GM12878 (cell line): ENCODE measurements around the gene ZNF583. TPM values are rescaled to one million over a fixed set of nuclear protein-coding genes. Genes with fewer than 3 reads are reported as not detected.

Source experiments
- ATAC-seq: fragments of 200-7000 bp; cut with Tn5 transposase; 3 replicates; pipeline ENCODE4 v1.9.1; 2020; ENCODE audit warnings: mild to moderate bottlenecking, moderate library complexity
- BruUV-seq: library from RNA; stranded (reverse); fragments of 400-500 nt; replicated peaks from 2 replicates; lab custom pipeline; 2021; lab: Mats Ljungman, UMichigan
- CTCF ChIA-PET: fragments of 300-600 bp; sonication (Branson Sonifier 250); formaldehyde crosslinking; extraction: SDS; loops from one replicate; lab custom pipeline; 2021; ENCODE audit warnings: inconsistent platforms; lab: Yijun Ruan, JAX
- POLR2A ChIA-PET: fragments of 350-600 bp; formaldehyde crosslinking; extraction: SDS; loops from one replicate; lab custom pipeline; 2021; ENCODE audit warnings: inconsistent platforms; lab: Charles Lee
- RAD21 ChIA-PET: fragments of 300-600 bp; sonication (Branson Sonifier 250); formaldehyde crosslinking; loops from one replicate; lab custom pipeline; 2023; ENCODE audit warnings: antibody characterized with exemption; ENCODE audit not compliant: unreplicated experiment; lab: Charles Lee
- SMC1A ChIA-PET: fragments of 300-600 bp; sonication (Branson Sonifier 250); formaldehyde crosslinking; loops from one replicate; lab custom pipeline; 2023; ENCODE audit not compliant: unreplicated experiment, uncharacterized antibody; lab: Charles Lee
- DNase-seq: peaks from one replicate; pipeline ENCODE4 v3.0.0-alpha.2; 2011; ENCODE audit warnings: low read depth, low spot score
- FAIRE-seq: peaks from 3 replicates; lab custom pipeline; 2011; peaks lifted over from hg19 to GRCh38; lab: Jason Lieb, UNC
- H2AFZ ChIP-seq: 2 replicates; pipeline ENCODE4 v1.6.0; 2011; ENCODE audit warnings: low read depth, low read length, control low read depth; ENCODE audit not compliant: control insufficient read depth
- H3K27ac ChIP-seq: 2 replicates; pipeline ENCODE4 v1.5.1; 2011; ENCODE audit warnings: control low read depth; ENCODE audit not compliant: control insufficient read depth, insufficient read depth
- H3K27me3 ChIP-seq, 2 experiments: replicated peaks in 1 of 2; 2 replicates each; pipeline versions ENCODE4 v1.6.0 to v1.6.1; 2011; ENCODE audit warnings: low read length in 1 of 2; ENCODE audit not compliant: control insufficient read depth in 2 of 2, insufficient read depth in 2 of 2
- H3K36me3 ChIP-seq, 2 experiments: 2 replicates each; pipeline ENCODE4 v1.5.1; 2011; ENCODE audit warnings: low read length in 1 of 2; ENCODE audit not compliant: control insufficient read depth in 2 of 2, insufficient read depth in 2 of 2
- H3K4me1 ChIP-seq: 2 replicates; pipeline ENCODE4 v1.6.1; 2011; ENCODE audit warnings: mild to moderate bottlenecking, low read length, moderate library complexity, mixed read lengths; ENCODE audit not compliant: control insufficient read depth, insufficient read depth
- H3K4me2 ChIP-seq: 2 replicates; pipeline ENCODE4 v1.6.0; 2011; ENCODE audit warnings: control low read depth; ENCODE audit not compliant: control insufficient read depth, insufficient read depth
- H3K4me3 ChIP-seq: fragments of 200-600 bp; sonication (generic); 2 replicates; pipeline ENCODE4 v1.5.1; 2016
- H3K79me2 ChIP-seq: 2 replicates; pipeline ENCODE4 v1.6.0; 2011; ENCODE audit warnings: low read length; ENCODE audit not compliant: control insufficient read depth, insufficient read depth
- H3K9ac ChIP-seq: 2 replicates; pipeline ENCODE4 v1.8.0; 2011; ENCODE audit warnings: low read length, control low read depth, mixed read lengths; ENCODE audit not compliant: control insufficient read depth, insufficient read depth
- H3K9me3 ChIP-seq: replicated peaks from 3 replicates; pipeline ENCODE4 v1.5.1; 2011; ENCODE audit warnings: mild to moderate bottlenecking, low read length; ENCODE audit not compliant: control insufficient read depth, insufficient read depth
- H4K20me1 ChIP-seq: 2 replicates; pipeline ENCODE4 v1.6.0; 2011; ENCODE audit not compliant: control insufficient read depth, insufficient read depth
- ASH2L ChIP-seq: fragments of 300-600, 200-600 bp; sonication (generic); IDR thresholded peaks from 2 replicates; pipeline ENCODE4 v1.6.1; 2017; ENCODE audit warnings: low read depth, mild to moderate bottlenecking, borderline replicate concordance
- CHD1 ChIP-seq: IDR thresholded peaks from 2 replicates; pipeline ENCODE4 v1.6.1; 2012; ENCODE audit warnings: low read depth, low read length, improper control_type of control experiment
- EZH2 ChIP-seq: IDR thresholded peaks from 2 replicates; pipeline ENCODE4 v1.6.1; 2012; ENCODE audit warnings: low read depth, mild to moderate bottlenecking, control low read depth, inconsistent platforms, low read length, borderline replicate concordance; ENCODE audit not compliant: control insufficient read depth
- IKZF1 ChIP-seq: fragments of 450-650 bp; conservative IDR thresholded peaks from 2 replicates; pipeline ENCODE4 v1.6.1; 2017; ENCODE audit warnings: antibody characterized with exemption, mild to moderate bottlenecking
- NFXL1 ChIP-seq: fragments of 450-650 bp; IDR thresholded peaks from 2 replicates; pipeline ENCODE4 v1.6.1; 2017; ENCODE audit warnings: antibody characterized with exemption, mild to moderate bottlenecking, borderline replicate concordance
- RCOR1 ChIP-seq: conservative IDR thresholded peaks from 2 replicates; pipeline ENCODE4 v1.6.1; 2012; ENCODE audit warnings: low read depth, low read length, improper control_type of control experiment
- SIX5 ChIP-seq: IDR thresholded peaks from 2 replicates; pipeline ENCODE4 v1.6.1; 2011; ENCODE audit warnings: mild to moderate bottlenecking, low read depth, low read length, moderate library complexity; ENCODE audit not compliant: severe bottlenecking
- ZNF384 ChIP-seq: IDR thresholded peaks from 2 replicates; pipeline ENCODE4 v1.6.1; 2012; ENCODE audit warnings: low read depth, mild to moderate bottlenecking, low read length, improper control_type of control experiment, borderline replicate concordance
- WGBS: methylation state at CpG from one replicate; pipeline ENCODE4 v1.1.6; 2016; ENCODE audit warnings: low lambda C conversion rate; ENCODE audit not compliant: insufficient replicate concordance, insufficient coverage; ENCODE audit errors: missing lambda C conversion rate; 5-methylcytosine and 5-hydroxymethylcytosine counted together
- in situ Hi-C: fragments of 300-500 bp; cut with MboI; formaldehyde crosslinking; loops from 9 replicates; pipeline ENCODE4 v1.14.3; 2018; ENCODE audit warnings: mixed read lengths
- intact Hi-C: fragments of 100-400 bp; cut with micrococcal nuclease; formaldehyde crosslinking; loops from one replicate; pipeline ENCODE4 v1.14.2; 2022; ENCODE audit not compliant: unreplicated experiment
- polyA plus RNA-seq, 11 experiments: library from polyadenylated mRNA; depleted of rRNA in 4 of 11; unstranded in 6 of 11; stranded (reverse) in 5 of 11; fragments of >200 nt; fragmentation: Nextera tagmentation in 4 of 11; fragmentation: Illumina TruSeq in 1 of 11; extraction: Ambion mirVana in 4 of 11; extraction: Trizol in 1 of 11; gene quantifications; 1 replicate in 1 of 11; 2 replicates in 10 of 11; pipeline versions ENCODE4 v1.2.1 to v1.2.3, GENCODE V29; 2011 to 2016; ENCODE audit warnings: inconsistent platforms in 2 of 11, missing spikeins in 2 of 11, low read depth in 1 of 11
- total RNA-seq, 4 experiments: library from RNA; depleted of rRNA in 3 of 4; stranded (reverse); fragments of >200 nt in 3 of 4; fragmentation: Illumina TruSeq in 1 of 4; extraction: Trizol in 1 of 4; gene quantifications; 2 replicates each; pipeline versions ENCODE4 v1.2.1 to v1.2.3, GENCODE V29; 2013 to 2021
- TF ChIP-seq, protein P1 (sequence below), 3 experiments: IDR thresholded peaks in 2 of 3; conservative IDR thresholded peaks in 1 of 3; 2 replicates each; pipeline ENCODE4 v1.5.1; 2011; ENCODE audit warnings: low read depth in 3 of 3, low read length in 3 of 3, mild to moderate bottlenecking in 3 of 3, control low read depth in 2 of 3, moderate library complexity in 2 of 3, inconsistent platforms in 1 of 3, mixed read lengths in 1 of 3; ENCODE audit not compliant: control insufficient read depth in 2 of 3, insufficient read depth in 1 of 3; ENCODE audit errors: extremely low read depth in 1 of 3
- TF ChIP-seq, protein P2 (sequence below): fragments of 450-650 bp; IDR thresholded peaks from 2 replicates; pipeline ENCODE4 v1.6.1; 2017; ENCODE audit warnings: mild to moderate bottlenecking
- TF ChIP-seq, protein P3 (sequence below): fragments of 450-650 bp; IDR thresholded peaks from 2 replicates; pipeline ENCODE4 v1.6.1; 2017; ENCODE audit warnings: mild to moderate bottlenecking, low read depth, inconsistent platforms; ENCODE audit not compliant: poor library complexity, severe bottlenecking
- TF ChIP-seq, protein P4 (sequence below): fragments of 450-650 bp; formaldehyde crosslinking; IDR thresholded peaks from 2 replicates; pipeline ENCODE4 v1.4.0; 2020; ENCODE audit warnings: mild to moderate bottlenecking, moderate library complexity
- TF ChIP-seq, protein P5 (sequence below): IDR thresholded peaks from 2 replicates; pipeline ENCODE4 v1.6.1; 2011; ENCODE audit warnings: borderline replicate concordance, low read depth, mild to moderate bottlenecking, moderate library complexity, mixed read lengths, low read length; ENCODE audit not compliant: insufficient read depth; ENCODE audit errors: extremely low read length

Gene ZNF583
- total and polyA plus RNA-seq, 10 of the 15 experiments (the other 5 are each of a cell fraction or from before 2014, with no cell fraction given): 0.40 to 3.1 (median 1.4) TPM

DNA sequence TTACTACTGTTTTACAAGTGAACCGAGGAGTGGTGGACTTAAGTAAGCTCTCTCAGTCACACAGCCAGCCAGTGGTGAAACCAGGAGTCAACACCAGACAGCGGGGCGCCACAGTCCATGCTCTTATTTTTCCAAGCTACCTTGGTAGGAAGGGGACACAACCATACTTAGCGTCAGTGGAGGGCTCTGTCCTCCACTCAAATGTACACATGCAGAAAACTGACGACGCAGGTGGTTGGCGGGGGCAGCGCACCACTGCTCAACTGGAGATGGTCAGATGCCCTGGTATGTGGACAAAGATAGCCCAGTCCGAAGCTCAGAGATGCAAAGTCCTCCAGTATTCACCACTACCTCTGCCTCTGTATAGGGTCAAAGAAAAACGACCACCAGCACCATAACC, 72.0 kb downstream of the ZNF583 start:
- no TSS peak for BruUV-seq
- Histone ChIP-seq H3K36me3 (no peaks in the 10 kb centered on the region), H3K79me2 (no peaks in the 10 kb centered on the region), H4K20me1 (no peaks in the 10 kb centered on the region), H3K4me3 (no peak overlapping the region), H2AFZ (no peak overlapping the region), H3K4me1 (no peaks in the 10 kb centered on the region)
- intact Hi-C loops: no loop called here
- no peak for ATAC-seq
- RAD21 ChIA-PET: no interaction called here
- no peak for DNase-seq
- CTCF ChIA-PET: no interaction called here
- no peak for FAIRE-seq
- TF ChIP-seq, protein P1, sequence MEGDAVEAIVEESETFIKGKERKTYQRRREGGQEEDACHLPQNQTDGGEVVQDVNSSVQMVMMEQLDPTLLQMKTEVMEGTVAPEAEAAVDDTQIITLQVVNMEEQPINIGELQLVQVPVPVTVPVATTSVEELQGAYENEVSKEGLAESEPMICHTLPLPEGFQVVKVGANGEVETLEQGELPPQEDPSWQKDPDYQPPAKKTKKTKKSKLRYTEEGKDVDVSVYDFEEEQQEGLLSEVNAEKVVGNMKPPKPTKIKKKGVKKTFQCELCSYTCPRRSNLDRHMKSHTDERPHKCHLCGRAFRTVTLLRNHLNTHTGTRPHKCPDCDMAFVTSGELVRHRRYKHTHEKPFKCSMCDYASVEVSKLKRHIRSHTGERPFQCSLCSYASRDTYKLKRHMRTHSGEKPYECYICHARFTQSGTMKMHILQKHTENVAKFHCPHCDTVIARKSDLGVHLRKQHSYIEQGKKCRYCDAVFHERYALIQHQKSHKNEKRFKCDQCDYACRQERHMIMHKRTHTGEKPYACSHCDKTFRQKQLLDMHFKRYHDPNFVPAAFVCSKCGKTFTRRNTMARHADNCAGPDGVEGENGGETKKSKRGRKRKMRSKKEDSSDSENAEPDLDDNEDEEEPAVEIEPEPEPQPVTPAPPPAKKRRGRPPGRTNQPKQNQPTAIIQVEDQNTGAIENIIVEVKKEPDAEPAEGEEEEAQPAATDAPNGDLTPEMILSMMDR (IDR thresholded peaks at IDR 0.05 in 2 of 3, conservative IDR thresholded peaks at IDR 0.05 in 1 of 3; ENCODE audit: control insufficient read depth in 2 of 3, extremely low read depth in 1 of 3, insufficient read depth in 1 of 3, low read depth in 3 of 3, low read length in 3 of 3): no peak
- TF ChIP-seq CHD1 (no peak), SIX5 (no peak), NFXL1 (no peak), EZH2 (no peak), RCOR1 (no peak), ZNF384 (no peak), ASH2L (no peak), IKZF1 (no peak)
- TF ChIP-seq, protein P2, sequence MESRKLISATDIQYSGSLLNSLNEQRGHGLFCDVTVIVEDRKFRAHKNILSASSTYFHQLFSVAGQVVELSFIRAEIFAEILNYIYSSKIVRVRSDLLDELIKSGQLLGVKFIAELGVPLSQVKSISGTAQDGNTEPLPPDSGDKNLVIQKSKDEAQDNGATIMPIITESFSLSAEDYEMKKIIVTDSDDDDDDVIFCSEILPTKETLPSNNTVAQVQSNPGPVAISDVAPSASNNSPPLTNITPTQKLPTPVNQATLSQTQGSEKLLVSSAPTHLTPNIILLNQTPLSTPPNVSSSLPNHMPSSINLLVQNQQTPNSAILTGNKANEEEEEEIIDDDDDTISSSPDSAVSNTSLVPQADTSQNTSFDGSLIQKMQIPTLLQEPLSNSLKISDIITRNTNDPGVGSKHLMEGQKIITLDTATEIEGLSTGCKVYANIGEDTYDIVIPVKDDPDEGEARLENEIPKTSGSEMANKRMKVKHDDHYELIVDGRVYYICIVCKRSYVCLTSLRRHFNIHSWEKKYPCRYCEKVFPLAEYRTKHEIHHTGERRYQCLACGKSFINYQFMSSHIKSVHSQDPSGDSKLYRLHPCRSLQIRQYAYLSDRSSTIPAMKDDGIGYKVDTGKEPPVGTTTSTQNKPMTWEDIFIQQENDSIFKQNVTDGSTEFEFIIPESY: no peak
- TF ChIP-seq, protein P3, sequence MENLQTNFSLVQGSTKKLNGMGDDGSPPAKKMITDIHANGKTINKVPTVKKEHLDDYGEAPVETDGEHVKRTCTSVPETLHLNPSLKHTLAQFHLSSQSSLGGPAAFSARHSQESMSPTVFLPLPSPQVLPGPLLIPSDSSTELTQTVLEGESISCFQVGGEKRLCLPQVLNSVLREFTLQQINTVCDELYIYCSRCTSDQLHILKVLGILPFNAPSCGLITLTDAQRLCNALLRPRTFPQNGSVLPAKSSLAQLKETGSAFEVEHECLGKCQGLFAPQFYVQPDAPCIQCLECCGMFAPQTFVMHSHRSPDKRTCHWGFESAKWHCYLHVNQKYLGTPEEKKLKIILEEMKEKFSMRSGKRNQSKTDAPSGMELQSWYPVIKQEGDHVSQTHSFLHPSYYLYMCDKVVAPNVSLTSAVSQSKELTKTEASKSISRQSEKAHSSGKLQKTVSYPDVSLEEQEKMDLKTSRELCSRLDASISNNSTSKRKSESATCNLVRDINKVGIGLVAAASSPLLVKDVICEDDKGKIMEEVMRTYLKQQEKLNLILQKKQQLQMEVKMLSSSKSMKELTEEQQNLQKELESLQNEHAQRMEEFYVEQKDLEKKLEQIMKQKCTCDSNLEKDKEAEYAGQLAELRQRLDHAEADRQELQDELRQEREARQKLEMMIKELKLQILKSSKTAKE: no peak
- TF ChIP-seq, protein P4, sequence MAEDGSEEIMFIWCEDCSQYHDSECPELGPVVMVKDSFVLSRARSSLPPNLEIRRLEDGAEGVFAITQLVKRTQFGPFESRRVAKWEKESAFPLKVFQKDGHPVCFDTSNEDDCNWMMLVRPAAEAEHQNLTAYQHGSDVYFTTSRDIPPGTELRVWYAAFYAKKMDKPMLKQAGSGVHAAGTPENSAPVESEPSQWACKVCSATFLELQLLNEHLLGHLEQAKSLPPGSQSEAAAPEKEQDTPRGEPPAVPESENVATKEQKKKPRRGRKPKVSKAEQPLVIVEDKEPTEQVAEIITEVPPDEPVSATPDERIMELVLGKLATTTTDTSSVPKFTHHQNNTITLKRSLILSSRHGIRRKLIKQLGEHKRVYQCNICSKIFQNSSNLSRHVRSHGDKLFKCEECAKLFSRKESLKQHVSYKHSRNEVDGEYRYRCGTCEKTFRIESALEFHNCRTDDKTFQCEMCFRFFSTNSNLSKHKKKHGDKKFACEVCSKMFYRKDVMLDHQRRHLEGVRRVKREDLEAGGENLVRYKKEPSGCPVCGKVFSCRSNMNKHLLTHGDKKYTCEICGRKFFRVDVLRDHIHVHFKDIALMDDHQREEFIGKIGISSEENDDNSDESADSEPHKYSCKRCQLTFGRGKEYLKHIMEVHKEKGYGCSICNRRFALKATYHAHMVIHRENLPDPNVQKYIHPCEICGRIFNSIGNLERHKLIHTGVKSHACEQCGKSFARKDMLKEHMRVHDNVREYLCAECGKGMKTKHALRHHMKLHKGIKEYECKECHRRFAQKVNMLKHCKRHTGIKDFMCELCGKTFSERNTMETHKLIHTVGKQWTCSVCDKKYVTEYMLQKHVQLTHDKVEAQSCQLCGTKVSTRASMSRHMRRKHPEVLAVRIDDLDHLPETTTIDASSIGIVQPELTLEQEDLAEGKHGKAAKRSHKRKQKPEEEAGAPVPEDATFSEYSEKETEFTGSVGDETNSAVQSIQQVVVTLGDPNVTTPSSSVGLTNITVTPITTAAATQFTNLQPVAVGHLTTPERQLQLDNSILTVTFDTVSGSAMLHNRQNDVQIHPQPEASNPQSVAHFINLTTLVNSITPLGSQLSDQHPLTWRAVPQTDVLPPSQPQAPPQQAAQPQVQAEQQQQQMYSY (CRISPR knock-in tag): no peak
- TF ChIP-seq, protein P5, sequence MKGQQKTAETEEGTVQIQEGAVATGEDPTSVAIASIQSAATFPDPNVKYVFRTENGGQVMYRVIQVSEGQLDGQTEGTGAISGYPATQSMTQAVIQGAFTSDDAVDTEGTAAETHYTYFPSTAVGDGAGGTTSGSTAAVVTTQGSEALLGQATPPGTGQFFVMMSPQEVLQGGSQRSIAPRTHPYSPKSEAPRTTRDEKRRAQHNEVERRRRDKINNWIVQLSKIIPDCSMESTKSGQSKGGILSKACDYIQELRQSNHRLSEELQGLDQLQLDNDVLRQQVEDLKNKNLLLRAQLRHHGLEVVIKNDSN: no peak
- TF ChIP-seq, all 136 proteins: peak for 0
- ChIA-PET SMC1A (no interaction called here), POLR2A (no interaction called here)
- Histone ChIP-seq H3K9me3 (peaks cover 2% of the 10 kb centered on the region; the same call in 2 of the 3 replicates), H3K9ac (no peak overlapping the region), H3K4me2 (no peak overlapping the region), H3K27ac (no peak overlapping the region), H3K27me3 (no peaks in the 10 kb centered on the region)
- in situ Hi-C loops: no loop called here
- 66% methylated on average over 10 of the region's 10 CpGs for WGBS
